SK-N-SH (cell line): Measurements from ENCODE around the gene ZNF783.

ENCODE experiments used
- ELF1 ChIP-seq: IDR thresholded peaks from 2 replicates; pipeline ENCODE4 v1.4.0; 2012
- EP300 ChIP-seq, 2 experiments: IDR thresholded peaks; 2 replicates each; pipeline versions ENCODE4 v1.4.0 to v1.6.1; 2012; ENCODE audit warnings: borderline replicate concordance in 1 of 2, low read depth in 1 of 2, low read length in 1 of 2
- FOXM1 ChIP-seq: IDR thresholded peaks from 2 replicates; pipeline ENCODE4 v1.4.0; 2012; ENCODE audit warnings: low read depth, mild to moderate bottlenecking
- GABPA ChIP-seq: IDR thresholded peaks from 2 replicates; pipeline ENCODE4 v1.4.0; 2012; ENCODE audit warnings: low read depth, mild to moderate bottlenecking
- POLR2AphosphoS5 ChIP-seq: IDR thresholded peaks from 2 replicates; pipeline ENCODE4 v1.6.1; 2012; ENCODE audit warnings: low read depth, low read length
- RAD21 ChIP-seq: IDR thresholded peaks from 2 replicates; pipeline ENCODE4 v1.6.1; 2012; ENCODE audit warnings: mild to moderate bottlenecking, low read length
- RFX5 ChIP-seq: IDR thresholded peaks from 2 replicates; pipeline ENCODE4 v1.6.1; 2012; ENCODE audit warnings: mild to moderate bottlenecking, improper control_type of control experiment, low read length
- SMC3 ChIP-seq: IDR thresholded peaks from 2 replicates; pipeline ENCODE4 v1.6.1; 2012; ENCODE audit warnings: low read depth, low read length, improper control_type of control experiment
- YY1 ChIP-seq: IDR thresholded peaks from 2 replicates; pipeline ENCODE4 v1.4.0; 2012; ENCODE audit warnings: low read depth, mild to moderate bottlenecking
- TF ChIP-seq, protein P1 (sequence below): fragments of 200-600 bp; sonication (generic); IDR thresholded peaks from 2 replicates; pipeline ENCODE4 v1.6.1; 2017; ENCODE audit warnings: antibody characterized with exemption, mild to moderate bottlenecking, moderate library complexity
- TF ChIP-seq, protein P2 (sequence below): IDR thresholded peaks from 2 replicates; pipeline ENCODE4 v1.4.0; 2012; ENCODE audit warnings: low read depth, borderline replicate concordance
- TF ChIP-seq, protein P3 (sequence below): IDR thresholded peaks from 2 replicates; pipeline ENCODE4 v1.4.0; 2012; ENCODE audit warnings: low read depth
- TF ChIP-seq, protein P4 (sequence below): IDR thresholded peaks from 2 replicates; pipeline ENCODE4 v1.6.1; 2012; ENCODE audit warnings: mild to moderate bottlenecking, low read depth, low read length, moderate library complexity

DNA sequence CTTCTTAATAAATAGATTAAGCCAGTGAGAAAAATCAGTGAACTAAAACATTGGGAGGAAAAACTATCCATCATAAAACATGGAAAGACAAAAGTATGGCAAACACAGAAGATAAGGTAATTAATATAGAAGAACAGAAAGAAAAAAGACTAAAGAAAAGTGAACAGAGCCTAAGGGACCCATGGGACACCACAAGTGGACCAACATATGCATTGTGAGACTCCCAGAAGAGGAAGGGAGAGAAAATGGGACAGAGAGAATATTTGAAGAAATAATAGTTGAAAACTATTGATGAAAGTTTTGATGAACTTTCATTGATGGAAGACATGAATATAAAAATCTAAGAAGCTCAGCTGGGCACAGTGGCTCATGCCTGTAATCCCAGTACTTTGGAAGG, 71.3 kb downstream of the ZNF783 start:
- TF ChIP-seq, protein P1, sequence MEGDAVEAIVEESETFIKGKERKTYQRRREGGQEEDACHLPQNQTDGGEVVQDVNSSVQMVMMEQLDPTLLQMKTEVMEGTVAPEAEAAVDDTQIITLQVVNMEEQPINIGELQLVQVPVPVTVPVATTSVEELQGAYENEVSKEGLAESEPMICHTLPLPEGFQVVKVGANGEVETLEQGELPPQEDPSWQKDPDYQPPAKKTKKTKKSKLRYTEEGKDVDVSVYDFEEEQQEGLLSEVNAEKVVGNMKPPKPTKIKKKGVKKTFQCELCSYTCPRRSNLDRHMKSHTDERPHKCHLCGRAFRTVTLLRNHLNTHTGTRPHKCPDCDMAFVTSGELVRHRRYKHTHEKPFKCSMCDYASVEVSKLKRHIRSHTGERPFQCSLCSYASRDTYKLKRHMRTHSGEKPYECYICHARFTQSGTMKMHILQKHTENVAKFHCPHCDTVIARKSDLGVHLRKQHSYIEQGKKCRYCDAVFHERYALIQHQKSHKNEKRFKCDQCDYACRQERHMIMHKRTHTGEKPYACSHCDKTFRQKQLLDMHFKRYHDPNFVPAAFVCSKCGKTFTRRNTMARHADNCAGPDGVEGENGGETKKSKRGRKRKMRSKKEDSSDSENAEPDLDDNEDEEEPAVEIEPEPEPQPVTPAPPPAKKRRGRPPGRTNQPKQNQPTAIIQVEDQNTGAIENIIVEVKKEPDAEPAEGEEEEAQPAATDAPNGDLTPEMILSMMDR, result no peak
- TF ChIP-seq, protein P2, sequence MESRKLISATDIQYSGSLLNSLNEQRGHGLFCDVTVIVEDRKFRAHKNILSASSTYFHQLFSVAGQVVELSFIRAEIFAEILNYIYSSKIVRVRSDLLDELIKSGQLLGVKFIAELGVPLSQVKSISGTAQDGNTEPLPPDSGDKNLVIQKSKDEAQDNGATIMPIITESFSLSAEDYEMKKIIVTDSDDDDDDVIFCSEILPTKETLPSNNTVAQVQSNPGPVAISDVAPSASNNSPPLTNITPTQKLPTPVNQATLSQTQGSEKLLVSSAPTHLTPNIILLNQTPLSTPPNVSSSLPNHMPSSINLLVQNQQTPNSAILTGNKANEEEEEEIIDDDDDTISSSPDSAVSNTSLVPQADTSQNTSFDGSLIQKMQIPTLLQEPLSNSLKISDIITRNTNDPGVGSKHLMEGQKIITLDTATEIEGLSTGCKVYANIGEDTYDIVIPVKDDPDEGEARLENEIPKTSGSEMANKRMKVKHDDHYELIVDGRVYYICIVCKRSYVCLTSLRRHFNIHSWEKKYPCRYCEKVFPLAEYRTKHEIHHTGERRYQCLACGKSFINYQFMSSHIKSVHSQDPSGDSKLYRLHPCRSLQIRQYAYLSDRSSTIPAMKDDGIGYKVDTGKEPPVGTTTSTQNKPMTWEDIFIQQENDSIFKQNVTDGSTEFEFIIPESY, result no peak
- TF ChIP-seq RFX5 (no peak), SMC3 (no peak), POLR2AphosphoS5 (no peak), RAD21 (no peak), EP300 (IDR thresholded peaks at IDR 0.05; ENCODE audit: borderline replicate concordance in 1 of 2, low read depth in 1 of 2, low read length in 1 of 2) (no peak), FOXM1 (no peak), YY1 (no peak), ELF1 (no peak), GABPA (no peak)
- TF ChIP-seq, protein P3, sequence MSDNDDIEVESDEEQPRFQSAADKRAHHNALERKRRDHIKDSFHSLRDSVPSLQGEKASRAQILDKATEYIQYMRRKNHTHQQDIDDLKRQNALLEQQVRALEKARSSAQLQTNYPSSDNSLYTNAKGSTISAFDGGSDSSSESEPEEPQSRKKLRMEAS, result no peak
- TF ChIP-seq, protein P4, sequence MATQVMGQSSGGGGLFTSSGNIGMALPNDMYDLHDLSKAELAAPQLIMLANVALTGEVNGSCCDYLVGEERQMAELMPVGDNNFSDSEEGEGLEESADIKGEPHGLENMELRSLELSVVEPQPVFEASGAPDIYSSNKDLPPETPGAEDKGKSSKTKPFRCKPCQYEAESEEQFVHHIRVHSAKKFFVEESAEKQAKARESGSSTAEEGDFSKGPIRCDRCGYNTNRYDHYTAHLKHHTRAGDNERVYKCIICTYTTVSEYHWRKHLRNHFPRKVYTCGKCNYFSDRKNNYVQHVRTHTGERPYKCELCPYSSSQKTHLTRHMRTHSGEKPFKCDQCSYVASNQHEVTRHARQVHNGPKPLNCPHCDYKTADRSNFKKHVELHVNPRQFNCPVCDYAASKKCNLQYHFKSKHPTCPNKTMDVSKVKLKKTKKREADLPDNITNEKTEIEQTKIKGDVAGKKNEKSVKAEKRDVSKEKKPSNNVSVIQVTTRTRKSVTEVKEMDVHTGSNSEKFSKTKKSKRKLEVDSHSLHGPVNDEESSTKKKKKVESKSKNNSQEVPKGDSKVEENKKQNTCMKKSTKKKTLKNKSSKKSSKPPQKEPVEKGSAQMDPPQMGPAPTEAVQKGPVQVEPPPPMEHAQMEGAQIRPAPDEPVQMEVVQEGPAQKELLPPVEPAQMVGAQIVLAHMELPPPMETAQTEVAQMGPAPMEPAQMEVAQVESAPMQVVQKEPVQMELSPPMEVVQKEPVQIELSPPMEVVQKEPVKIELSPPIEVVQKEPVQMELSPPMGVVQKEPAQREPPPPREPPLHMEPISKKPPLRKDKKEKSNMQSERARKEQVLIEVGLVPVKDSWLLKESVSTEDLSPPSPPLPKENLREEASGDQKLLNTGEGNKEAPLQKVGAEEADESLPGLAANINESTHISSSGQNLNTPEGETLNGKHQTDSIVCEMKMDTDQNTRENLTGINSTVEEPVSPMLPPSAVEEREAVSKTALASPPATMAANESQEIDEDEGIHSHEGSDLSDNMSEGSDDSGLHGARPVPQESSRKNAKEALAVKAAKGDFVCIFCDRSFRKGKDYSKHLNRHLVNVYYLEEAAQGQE, result no peak
